ENCODE results near the gene PALLD.

PALLD gene

GRCh38 chr4:168566726-168567125 lies 69.9 kb downstream of the PALLD start:
- no peak for DNase-seq (ENCODE audit: low read depth)
- no peak for TF ChIP-seq MAX (IDR thresholded peaks at IDR 0.05; ENCODE audit: low read depth, low read length)
- TF ChIP-seq CTCF (IDR thresholded peaks at IDR 0.05; ENCODE audit: low read depth, low read length): no peak
- no peak for TF ChIP-seq MYC (IDR thresholded peaks at IDR 0.05; ENCODE audit: low read depth, low read length)
- no peak for TF ChIP-seq POLR2A (IDR thresholded peaks at IDR 0.05; ENCODE audit: extremely low read depth, insufficient read length)
- H3K4me3 ChIP-seq (ENCODE audit: low read depth, low read length): no peak overlapping the region

GRCh38 chr4:168569066-168569930 lies 72.4 kb downstream of the PALLD start:
- no peak overlapping the region for H3K4me3 ChIP-seq (ENCODE audit: low read depth, low read length)
- DNase-seq (ENCODE audit: low read depth): no peak

GRCh38 chr4:168569931-168570276 lies 73.1 kb downstream of the PALLD start:
- no peak for DNase-seq (ENCODE audit: low read depth)
- H3K4me3 ChIP-seq (ENCODE audit: low read depth, low read length): no peak overlapping the region
- no peak for TF ChIP-seq MAX (IDR thresholded peaks at IDR 0.05; ENCODE audit: low read depth, low read length)
- no peak for TF ChIP-seq POLR2A (IDR thresholded peaks at IDR 0.05; ENCODE audit: extremely low read depth, insufficient read length)

More at GRCh38 chr4:168569066-168569930, 72.4 kb downstream of the PALLD start:
- TF ChIP-seq MAX (IDR thresholded peaks at IDR 0.05; ENCODE audit: low read depth, low read length): no peak
- TF ChIP-seq MYC (IDR thresholded peaks at IDR 0.05; ENCODE audit: low read depth, low read length): no peak
- TF ChIP-seq POLR2A (IDR thresholded peaks at IDR 0.05; ENCODE audit: extremely low read depth, insufficient read length): no peak
- no peak for TF ChIP-seq CTCF (IDR thresholded peaks at IDR 0.05; ENCODE audit: low read depth, low read length)

GRCh38 chr4:168570466-168570865 lies 73.6 kb downstream of the PALLD start:
- DNase-seq (ENCODE audit: low read depth): no peak
- H3K4me3 ChIP-seq (ENCODE audit: low read depth, low read length): no peak overlapping the region
- no peak for TF ChIP-seq MAX (IDR thresholded peaks at IDR 0.05; ENCODE audit: low read depth, low read length)
- no peak for TF ChIP-seq POLR2A (IDR thresholded peaks at IDR 0.05; ENCODE audit: extremely low read depth, insufficient read length)
- TF ChIP-seq CTCF (IDR thresholded peaks at IDR 0.05; ENCODE audit: low read depth, low read length): no peak
- no peak for TF ChIP-seq MYC (IDR thresholded peaks at IDR 0.05; ENCODE audit: low read depth, low read length)

- no peak for DNase-seq (ENCODE audit: low read depth)
- TF ChIP-seq MYC (IDR thresholded peaks at IDR 0.05; ENCODE audit: low read depth, low read length) (no peak), CTCF (IDR thresholded peaks at IDR 0.05; ENCODE audit: low read depth, low read length) (no peak), MAX (IDR thresholded peaks at IDR 0.05; ENCODE audit: low read depth, low read length) (no peak), POLR2A (IDR thresholded peaks at IDR 0.05; ENCODE audit: extremely low read depth, insufficient read length) (no peak)
- no peak overlapping the region for H3K4me3 ChIP-seq (ENCODE audit: low read depth, low read length)
Observed at GRCh38 chr4:168572002-168572401, 75.2 kb downstream of the PALLD start.

- TF ChIP-seq POLR2A (IDR thresholded peaks at IDR 0.05; ENCODE audit: extremely low read depth, insufficient read length) (no peak), MAX (IDR thresholded peaks at IDR 0.05; ENCODE audit: low read depth, low read length) (no peak), CTCF (IDR thresholded peaks at IDR 0.05; ENCODE audit: low read depth, low read length) (no peak), MYC (IDR thresholded peaks at IDR 0.05; ENCODE audit: low read depth, low read length) (no peak)
- no peak for DNase-seq (ENCODE audit: low read depth)
- no peak overlapping the region for H3K4me3 ChIP-seq (ENCODE audit: low read depth, low read length)
Observed at GRCh38 chr4:168573870-168574269, 77.0 kb downstream of the PALLD start.
